8988T (cell line): ENCODE measurements around the gene SERPINB10.

ENCODE experiments used
- DNase-seq: peaks from one replicate; pipeline ENCODE4 v3.0.0; 2011

Gene SERPINB10, protein sequence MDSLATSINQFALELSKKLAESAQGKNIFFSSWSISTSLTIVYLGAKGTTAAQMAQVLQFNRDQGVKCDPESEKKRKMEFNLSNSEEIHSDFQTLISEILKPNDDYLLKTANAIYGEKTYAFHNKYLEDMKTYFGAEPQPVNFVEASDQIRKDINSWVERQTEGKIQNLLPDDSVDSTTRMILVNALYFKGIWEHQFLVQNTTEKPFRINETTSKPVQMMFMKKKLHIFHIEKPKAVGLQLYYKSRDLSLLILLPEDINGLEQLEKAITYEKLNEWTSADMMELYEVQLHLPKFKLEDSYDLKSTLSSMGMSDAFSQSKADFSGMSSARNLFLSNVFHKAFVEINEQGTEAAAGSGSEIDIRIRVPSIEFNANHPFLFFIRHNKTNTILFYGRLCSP

GRCh38 chr18:63907664-63908063 lies at the start of gene SERPINB10:
SERPINB10 (plus strand) TSS chr18:63907958; CDS start chr18:63915511, 7,553 bp downstream.
- DNase-seq = no peak

DNA sequence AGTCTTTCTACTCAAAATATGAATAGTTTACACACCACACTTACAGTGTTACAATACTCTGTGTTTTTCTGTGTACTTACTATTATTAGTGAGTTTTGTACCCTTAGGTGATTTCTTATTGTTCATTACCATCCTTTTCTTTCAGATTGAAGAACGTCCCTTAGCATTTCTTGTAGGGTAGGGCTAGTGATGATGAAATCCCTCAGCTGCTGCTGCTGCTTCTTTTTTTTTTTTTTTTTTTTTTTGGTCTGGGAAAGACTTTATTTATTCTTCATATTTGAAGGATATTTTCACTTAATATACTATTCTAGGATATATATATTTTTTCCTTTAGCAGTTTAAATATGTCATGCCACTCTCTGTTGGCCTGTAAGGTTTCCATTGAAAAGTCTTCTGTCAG lies 49.3 kb upstream of the SERPINB10 start:
- DNase-seq = no peak

DNA sequence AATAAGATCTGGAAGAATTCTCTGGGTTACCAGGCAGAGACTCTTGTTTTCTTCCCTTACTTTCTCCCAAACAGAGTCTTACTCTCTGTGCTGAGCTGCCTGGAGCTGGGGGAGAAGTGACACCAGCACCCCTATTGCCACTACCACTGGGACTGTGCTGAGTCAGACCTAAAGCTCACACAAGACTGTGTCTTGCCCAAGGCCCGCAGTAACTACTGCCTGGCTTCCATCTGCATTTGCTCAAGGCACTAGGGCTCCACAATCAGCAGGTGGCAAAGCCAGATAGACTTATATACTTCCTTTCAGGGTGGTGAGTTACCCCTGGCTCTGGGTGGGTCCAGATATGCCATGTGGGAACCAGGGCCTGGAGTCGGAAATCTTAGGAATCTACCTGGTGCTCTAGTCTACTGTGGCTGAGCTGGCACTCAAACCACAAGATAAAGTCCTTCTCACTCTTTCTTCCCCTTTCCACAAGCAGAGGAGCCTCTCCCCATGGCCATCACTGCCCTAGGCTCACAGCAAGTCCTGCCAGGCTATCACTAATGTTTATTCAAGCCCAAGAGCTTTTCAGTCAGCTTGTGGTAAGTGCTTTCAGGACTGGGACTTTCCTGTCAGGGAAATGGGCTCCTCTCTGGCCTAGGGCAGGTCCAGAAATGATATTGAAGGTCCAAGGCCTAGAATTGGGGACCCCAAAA lies 47.8 kb upstream of the SERPINB10 start:
- no peak for DNase-seq

GRCh38 chr18:63860531-63860930 lies 47.2 kb upstream of the SERPINB10 start:
- DNase-seq = no peak

DNA sequence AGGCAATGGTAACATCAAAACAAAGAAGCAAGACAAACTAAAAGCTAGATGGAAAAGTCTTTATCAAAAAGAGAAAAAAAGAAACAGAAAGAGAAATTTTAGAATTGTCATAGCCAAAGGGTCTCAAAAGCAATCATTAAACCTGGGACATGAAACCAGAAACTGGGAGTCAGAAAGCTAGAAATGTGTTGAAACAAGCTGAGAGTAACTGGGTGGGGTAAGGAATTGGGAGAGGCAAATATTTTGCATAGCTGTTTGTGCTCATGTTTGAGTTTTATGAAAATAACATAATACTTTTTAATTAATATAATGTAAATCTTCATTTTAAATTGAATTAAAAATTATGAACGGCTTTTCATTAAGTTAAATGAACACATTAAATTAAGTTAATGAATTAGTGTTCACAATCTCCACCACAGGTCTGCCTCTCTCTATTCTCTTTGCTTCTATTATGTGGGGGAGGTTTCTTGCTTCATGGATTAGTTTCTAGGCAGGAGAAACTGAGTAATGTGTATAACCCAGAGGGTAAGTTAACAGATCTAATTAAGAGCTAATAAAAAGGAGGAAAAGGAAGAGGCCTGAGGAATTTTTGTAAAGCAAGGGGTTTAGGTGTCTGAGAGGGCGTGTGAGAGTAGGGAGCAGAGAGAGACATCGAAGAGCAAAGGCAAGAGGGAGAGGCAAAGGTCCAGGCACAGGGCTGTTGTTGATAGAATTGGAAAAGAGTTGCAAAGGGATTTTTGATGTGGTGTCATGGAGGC lies 40.2 kb upstream of the SERPINB10 start:
- no peak for DNase-seq

- DNase-seq = no peak
Measured at GRCh38 chr18:63868546-63868945, 39.2 kb upstream of the SERPINB10 start.

GRCh38 chr18:63869374-63869773 lies 38.4 kb upstream of the SERPINB10 start:
- DNase-seq = no peak

DNA sequence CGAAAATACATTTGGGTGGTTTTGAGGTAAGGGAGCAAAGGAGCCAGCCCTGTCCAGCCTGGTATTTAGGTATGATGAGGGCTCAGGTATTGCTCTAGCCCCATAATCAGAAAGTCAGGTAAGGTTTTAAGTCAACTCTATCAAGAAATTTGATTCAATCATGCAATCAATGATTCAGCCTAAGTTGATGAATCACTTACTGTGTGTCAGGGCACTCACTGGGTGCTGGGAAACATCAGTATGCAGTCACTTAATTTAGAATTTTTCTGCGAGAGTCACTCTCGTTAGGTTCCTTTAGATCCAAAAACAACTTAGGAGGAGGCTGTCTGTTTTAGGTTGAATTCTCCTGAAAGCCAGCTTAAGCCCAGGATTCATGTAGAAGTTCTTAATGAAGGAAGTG lies 37.9 kb upstream of the SERPINB10 start:
- no peak for DNase-seq

- no peak for DNase-seq
Measured at GRCh38 chr18:63871836-63872235, 35.9 kb upstream of the SERPINB10 start.

DNA sequence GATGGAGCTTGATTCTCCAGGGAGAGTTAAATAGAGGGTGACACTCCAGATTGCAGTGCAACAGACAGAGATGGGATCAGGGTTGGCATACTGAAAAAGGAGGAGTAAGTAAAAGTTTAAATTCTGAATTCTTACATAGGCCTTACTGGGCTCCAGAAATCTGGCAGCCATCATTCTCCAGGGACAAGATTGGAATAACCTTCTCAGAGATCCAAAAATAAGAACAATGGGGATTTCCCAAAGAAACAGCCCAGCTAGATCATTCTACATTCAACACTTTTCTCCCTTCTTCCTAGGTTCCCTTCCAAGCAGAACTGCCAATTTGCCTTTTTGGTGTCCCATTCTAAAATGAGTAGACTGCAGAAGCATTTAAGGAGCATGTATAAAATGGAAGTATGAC lies 35.2 kb upstream of the SERPINB10 start:
- DNase-seq = no peak

DNA sequence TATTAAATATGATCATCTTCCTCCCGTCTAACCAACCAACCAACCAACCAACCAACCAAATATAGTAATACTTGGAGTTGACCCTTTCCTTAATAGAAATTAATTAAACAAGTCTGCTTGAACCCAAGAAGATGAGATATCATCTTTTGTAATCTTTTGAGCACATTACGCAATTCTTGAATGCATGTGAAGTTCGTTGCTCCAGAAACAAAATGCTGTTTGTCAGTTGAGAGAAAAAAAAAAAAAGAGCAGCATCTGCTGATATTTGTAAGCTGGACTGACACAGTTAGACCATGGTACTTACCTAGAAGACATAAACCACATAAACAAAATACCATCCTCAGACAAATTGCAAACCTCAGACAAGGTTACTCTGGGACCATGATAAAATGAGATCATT lies 29.4 kb upstream of the SERPINB10 start:
- no peak for DNase-seq

DNA sequence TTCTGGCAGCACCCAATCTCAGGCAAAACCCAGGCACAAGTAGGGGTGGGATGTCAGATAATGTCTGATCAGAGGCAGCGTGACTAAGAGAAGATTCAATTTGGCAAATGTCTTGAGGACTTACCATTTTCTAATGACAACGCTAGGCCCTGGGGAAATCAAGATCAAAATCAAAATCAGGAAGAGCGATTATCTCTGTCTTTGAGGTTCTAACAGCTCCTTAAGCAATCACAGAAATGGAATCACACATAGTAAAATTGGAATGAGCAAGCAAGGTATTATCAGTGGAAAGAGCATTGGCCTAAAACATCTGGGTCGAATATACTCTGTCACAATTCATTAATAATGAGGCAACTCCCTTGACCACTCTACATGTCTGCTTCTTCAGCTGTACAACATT lies 28.8 kb upstream of the SERPINB10 start:
- no peak for DNase-seq

DNA sequence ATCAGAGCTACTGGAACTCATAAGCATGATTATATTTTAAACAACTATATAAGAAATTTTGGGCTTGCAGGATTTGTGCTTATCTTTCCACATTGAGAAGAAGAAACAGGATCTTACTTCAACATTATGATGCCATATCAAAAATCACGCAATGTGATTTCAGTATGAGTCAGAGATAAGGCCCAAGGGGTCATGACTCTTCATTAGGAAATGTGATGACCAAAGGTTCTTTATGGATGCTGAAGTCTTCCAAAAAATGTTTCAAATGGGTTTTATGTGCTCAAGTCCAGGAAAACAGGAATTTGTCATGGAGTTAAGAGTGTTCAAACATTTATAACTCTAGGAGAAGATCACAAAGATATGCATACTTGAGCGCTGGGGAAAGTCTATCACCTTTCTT lies 28.0 kb upstream of the SERPINB10 start:
- no peak for DNase-seq

- DNase-seq = no peak
Measured at GRCh38 chr18:63881851-63882250, 25.9 kb upstream of the SERPINB10 start.

GRCh38 chr18:63882333-63883141 lies 25.2 kb upstream of the SERPINB10 start:
- DNase-seq = no peak

GRCh38 chr18:63883617-63884016 lies 24.1 kb upstream of the SERPINB10 start:
- DNase-seq = no peak

- no peak for DNase-seq
Measured at GRCh38 chr18:63887424-63887823, 20.3 kb upstream of the SERPINB10 start, which contains the start of gene SERPINB2. SERPINB2 (plus strand) TSS chr18:63887705; CDS start chr18:63891445, 3,740 bp downstream.

DNA sequence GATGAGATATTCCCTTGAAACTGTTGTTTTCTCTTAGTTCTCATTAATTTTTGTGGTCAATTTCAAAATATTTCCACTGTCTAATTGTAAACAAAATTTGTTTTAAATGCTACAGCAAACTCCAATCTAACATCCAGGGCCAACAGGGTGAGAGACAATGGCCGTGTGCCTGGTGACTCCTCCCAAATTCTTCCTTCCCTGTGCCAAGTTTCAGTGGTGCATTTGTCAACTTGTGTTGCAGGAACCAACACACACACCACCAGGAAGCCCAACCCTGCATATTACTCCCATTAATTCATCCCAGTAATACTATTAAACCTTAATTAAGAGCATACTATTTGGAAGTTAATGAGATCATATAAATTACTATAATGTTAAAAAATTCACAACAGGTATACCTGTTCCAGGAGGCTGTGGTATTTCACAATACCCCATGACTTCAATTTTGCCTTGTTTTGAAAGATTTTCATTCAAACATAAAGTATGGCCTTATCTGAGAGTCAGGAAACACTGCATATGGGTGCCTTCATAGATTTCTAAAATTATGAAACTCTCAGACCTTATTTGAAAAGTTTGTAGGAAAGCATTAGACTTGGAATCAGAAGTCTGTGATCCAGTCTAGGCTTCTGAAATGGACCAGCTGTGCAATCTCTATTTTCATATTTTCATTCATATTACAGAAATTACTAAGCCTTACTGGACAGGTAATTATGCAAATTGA lies 19.1 kb upstream of the SERPINB10 start:
- DNase-seq = no peak

GRCh38 chr18:63889626-63890025 lies 18.1 kb upstream of the SERPINB10 start:
- no peak for DNase-seq

DNA sequence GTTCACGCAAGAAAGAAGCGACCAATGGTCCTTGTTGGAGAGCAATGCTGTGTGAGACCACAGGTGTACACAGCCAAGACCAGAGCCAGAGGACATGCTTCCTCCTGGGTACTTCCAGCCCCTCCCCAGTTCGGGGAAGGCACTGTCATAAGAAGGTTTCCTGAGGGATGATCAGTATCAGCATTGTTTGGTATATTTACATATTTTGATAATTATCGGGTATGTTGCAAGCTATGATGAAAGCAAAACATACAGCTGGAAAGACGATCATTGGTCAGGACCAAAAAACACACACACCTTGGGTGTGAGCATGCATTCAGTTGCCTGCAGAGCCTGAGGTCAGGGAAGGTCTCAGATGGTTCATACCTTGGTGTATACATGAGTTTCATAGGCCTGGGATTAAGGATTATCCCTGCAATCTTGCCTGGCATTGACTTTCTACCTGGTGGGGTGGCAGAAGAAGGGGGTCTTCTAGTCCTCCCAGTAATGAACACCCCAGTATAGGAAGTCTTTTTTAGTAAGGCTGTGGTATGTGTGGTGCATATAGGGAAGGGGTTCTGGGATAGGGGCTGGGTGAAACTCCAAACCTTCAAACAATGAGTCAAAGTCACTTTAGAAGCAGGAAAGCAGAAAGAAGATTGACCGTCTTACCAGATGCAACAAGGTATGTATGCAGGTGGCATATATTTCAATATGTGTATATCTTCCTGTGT lies 17.4 kb upstream of the SERPINB10 start:
- no peak for DNase-seq

GRCh38 chr18:63890950-63891304 lies 16.8 kb upstream of the SERPINB10 start:
- DNase-seq = no peak
